Activated CD8-positive, alpha-beta T cell treated with anti-CD3 and anti-CD28 coated beads, Interleukin-2, amount 10 ng/mL, durations not matched to agents 7 days and 5 days (primary cell): ENCODE results near the gene MEGF8. TPM values are rescaled to one million over a fixed set of nuclear protein-coding genes. Genes with fewer than 3 reads are reported as not detected.
A peak's percentile ranks its signal among the peaks of the same experiment; 100 is the strongest.

Source experiments
- ATAC-seq: fragments of 150-1000 bp; cut with Tn5 transposase; one replicate; pipeline ENCODE4 v1.10.0; 2021; ENCODE audit warnings: moderate library complexity
- CTCF ChIA-PET: fragments of 350-600 bp; sonication (Branson Sonifier 250); formaldehyde crosslinking; loops from one replicate; lab custom pipeline; 2021; ENCODE audit warnings: antibody characterized with exemption; lab: Charles Lee
- POLR2A ChIA-PET: fragments of 350-600 bp; sonication (Branson Sonifier 250); formaldehyde crosslinking; loops from one replicate; lab custom pipeline; 2021; ENCODE audit warnings: antibody characterized with exemption; lab: Charles Lee
- DNase-seq: peaks from one replicate; pipeline ENCODE4 v3.0.0-alpha.2; 2020
- H3K27ac Mint-ChIP-seq: one replicate; pipeline ENCODE4 v1.8.0; 2021; ENCODE audit warnings: mild to moderate bottlenecking, mixed read lengths
- H3K27me3 Mint-ChIP-seq: one replicate; pipeline ENCODE4 v1.8.0; 2021; ENCODE audit warnings: low read depth, mixed read lengths
- H3K36me3 Mint-ChIP-seq: one replicate; pipeline ENCODE4 v1.8.0; 2021; ENCODE audit warnings: low read depth, mixed read lengths
- H3K4me1 Mint-ChIP-seq: one replicate; pipeline ENCODE4 v1.8.0; 2021; ENCODE audit warnings: low read depth, mixed read lengths
- H3K4me3 Mint-ChIP-seq: one replicate; pipeline ENCODE4 v1.8.0; 2021; ENCODE audit warnings: mild to moderate bottlenecking, mixed read lengths
- H3K9me3 Mint-ChIP-seq: one replicate; pipeline ENCODE4 v1.8.0; 2022; ENCODE audit warnings: mixed read lengths; ENCODE audit not compliant: insufficient read depth
- total RNA-seq, 2 experiments: library from RNA; stranded (reverse); gene quantifications; one replicate each; pipeline ENCODE4 v1.2.3, GENCODE V29; 2021

MEGF8 gene
- total RNA-seq, 2 experiments from 2014 or later = 5.0 to 5.9 TPM

DNA sequence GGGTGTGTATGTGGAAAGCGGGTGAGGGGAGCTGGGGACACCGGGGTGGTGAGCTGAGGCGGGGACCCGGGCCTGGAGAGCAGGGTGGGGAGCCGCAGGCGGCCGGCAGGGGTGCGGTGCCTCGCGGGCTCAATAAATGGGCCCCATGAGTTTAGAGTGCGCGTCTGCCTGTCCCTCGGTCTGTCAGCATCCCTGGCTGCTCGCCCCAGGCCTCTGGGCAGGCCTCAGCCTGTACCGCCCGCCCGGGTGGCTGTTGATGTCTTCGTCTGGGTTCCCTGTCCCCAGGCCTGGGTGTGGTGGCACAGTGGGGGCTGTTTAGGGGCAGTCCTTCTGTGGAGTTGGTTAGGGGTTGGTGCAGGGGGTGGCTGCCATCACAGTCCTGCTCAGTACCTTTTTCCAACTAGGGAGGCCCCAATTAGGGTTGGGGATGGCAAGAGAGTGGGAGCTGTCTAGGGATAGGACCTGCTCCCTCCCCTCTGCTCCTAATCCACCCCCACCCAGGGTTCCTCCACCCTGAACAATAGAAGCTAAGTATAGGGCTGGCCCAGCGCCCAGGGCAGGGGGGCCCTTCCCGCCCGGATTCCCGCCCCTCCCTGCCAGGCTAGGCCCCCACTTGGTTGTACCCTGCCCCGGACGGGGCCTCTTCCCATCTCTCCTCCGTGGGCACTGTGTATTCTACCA, 44.1 kb upstream of the MEGF8 start:
- ChIA-PET CTCF (interaction anchor here (0.9 to 3.5 kb wide), 5 partner anchors 11 to 172 kb away, joined by 3 to 60 read pairs (median 7); partner anchors contain the start of genes CIC and GSK3A), POLR2A (interaction anchor here (0.6 to 2.5 kb wide), 8 partner anchors 11 to 152 kb away, joined by 3 to 33 read pairs (median 4); partner anchors contain the start of genes CIC, PAFAH1B3 and PRR19)
- Mint-ChIP-seq H3K4me1 (peaks cover 63% of the 10 kb centered on the region), H3K36me3 (peaks cover 10% of the 10 kb centered on the region), H3K9me3 (no peaks in the 10 kb centered on the region), H3K4me3 (no peak overlapping the region), H3K27me3 (no peaks in the 10 kb centered on the region), H3K27ac (no peak overlapping the region)
- no peak for DNase-seq
- ATAC-seq = no peak

DNA sequence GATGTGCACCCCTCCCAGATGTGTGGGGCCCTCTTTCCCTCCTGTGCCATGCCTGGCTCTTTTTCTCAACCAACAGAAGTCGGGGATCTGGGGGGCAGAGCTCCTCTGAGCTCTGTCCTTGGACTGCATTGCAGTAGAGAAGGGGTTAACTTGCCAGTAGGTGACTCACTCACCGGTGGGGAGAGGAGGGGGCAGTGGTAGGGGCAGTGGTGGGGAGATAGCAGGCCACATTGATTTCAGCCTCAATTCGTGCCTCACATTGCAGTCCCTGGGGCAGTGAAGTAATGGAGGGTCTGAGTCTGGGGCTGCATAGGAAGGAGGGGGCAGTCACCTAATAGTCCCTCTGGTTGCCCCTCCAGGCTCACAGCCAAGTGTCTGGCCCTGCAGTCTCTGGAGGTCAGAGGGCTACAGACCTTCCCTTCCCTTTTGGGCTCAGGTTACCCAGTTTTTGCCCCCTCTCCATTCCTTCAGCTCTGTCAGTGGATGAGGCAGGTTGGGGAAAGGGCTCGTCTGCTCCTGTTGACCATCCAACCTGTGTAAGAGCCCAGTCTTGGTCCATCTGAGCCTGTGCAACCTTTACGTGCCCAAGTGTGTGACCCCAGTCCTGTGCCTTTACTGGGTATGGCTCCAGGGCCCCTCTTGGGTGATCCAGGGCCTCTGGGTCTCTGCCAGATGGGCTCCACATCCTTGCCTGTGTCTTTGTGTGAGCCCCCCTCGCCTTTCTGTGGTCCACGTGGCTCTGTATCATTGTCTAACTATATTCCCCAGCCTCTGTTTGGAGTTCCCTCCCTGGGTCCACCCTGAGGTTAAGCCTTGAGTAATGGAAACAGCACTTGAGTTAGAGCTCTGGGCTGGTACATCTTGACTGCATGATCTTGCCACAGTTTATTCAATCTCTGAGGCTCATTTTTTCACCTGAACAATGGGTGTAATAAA, 43.3 kb upstream of the MEGF8 start:
- peaks cover 55% of the 10 kb centered on the region for H3K4me1 Mint-ChIP-seq
- no peaks in the 10 kb centered on the region for H3K27me3 Mint-ChIP-seq
- H3K9me3 Mint-ChIP-seq = no peaks in the 10 kb centered on the region
- ChIA-PET POLR2A (interaction anchor here (0.6 to 2.0 kb wide), 9 partner anchors 12 to 153 kb away, joined by 3 to 11 read pairs (median 3); partner anchors contain the start of genes CIC, PAFAH1B3, PRR19 and ZNF526), CTCF (interaction anchor here (0.8 to 3.5 kb wide), 7 partner anchors 12 to 173 kb away, joined by 3 to 60 read pairs (median 4); partner anchors contain the start of genes CIC and GSK3A)
- no peak overlapping the region for H3K27ac Mint-ChIP-seq
- peaks cover 11% of the 10 kb centered on the region for H3K36me3 Mint-ChIP-seq
- ATAC-seq (no peak), DNase-seq (no peak)
- H3K4me3 Mint-ChIP-seq = no peak overlapping the region

DNA sequence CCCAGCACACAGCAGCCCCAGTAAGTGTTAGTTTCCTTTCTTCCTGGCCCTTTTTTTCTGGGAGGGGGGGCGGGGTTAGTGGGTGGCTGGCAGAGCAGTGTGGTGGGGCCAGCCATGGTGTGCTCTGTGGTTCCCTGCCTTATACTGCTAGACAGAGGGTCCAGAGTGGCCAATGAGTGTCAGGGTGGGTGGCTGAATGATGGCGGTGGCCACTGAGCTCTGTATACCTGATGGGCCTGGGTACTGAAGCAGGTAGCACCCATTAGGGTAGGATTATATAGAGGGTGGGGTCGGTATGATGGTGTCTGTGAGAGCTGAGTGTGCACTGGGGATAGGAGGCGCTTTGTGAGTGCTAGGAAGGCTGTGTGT, 42.6 kb upstream of the MEGF8 start:
- Mint-ChIP-seq H3K27ac (no peak overlapping the region), H3K36me3 (peaks cover 14% of the 10 kb centered on the region), H3K4me1 (peaks cover 49% of the 10 kb centered on the region), H3K4me3 (no peak overlapping the region), H3K27me3 (no peaks in the 10 kb centered on the region), H3K9me3 (no peaks in the 10 kb centered on the region)
- no peak for DNase-seq
- no peak for ATAC-seq
- CTCF ChIA-PET = interaction anchor here (0.8 to 1.9 kb wide), 4 partner anchors 13 to 150 kb away, joined by 3 to 8 read pairs (median 6); partner anchors contain the start of gene GSK3A
- POLR2A ChIA-PET = interaction anchor here (0.5 to 2.0 kb wide), 6 partner anchors 13 to 150 kb away, joined by 3 to 11 read pairs (median 3); partner anchors contain the start of genes CIC and ZNF526

DNA sequence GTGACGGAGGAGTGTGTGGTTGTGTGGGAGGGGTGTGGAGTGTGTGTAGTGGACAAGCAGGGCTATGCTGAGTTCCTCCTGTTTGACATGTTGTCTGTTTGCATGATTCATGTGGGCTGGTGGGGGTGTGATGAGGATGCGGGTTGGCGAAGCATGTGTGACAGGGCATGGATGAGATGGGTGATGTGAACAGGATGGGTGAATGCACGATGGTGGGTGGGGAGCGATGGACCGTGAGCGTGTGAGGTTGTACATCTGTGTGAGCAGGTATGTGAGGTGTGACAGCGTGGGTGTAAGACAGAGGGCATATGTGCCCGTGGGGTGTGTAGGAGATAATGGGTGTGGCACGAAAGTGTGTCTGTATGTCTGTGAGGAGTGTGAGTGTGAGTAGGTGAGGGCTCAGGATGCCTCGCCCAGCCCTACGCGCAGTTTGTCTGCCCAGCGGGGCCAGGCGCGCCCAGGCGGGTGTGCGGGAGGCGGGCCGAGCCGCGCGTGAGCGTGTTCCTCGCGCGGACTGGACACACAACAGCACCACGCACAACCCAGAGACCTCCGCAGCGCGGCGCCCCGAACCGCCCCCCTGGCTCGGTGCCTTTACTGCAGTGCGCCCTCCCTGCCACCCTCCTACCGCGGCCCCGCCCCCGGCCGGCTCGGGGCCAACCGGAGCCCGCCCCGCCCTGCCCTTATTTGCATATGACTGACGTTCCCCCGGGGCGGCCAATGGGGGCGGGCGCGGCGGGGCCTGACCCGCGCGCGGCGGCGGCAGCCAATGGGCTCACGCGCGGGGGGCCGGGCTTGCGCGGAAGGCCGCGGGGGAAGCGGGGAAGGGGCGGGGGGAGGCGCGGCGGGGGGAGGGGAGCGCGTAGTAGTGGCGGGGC, 42.0 kb upstream of the MEGF8 start:
- Mint-ChIP-seq H3K36me3 (peaks cover 15% of the 10 kb centered on the region), H3K27ac (no peak overlapping the region), H3K9me3 (no peaks in the 10 kb centered on the region), H3K4me3 (no peak overlapping the region), H3K27me3 (no peaks in the 10 kb centered on the region), H3K4me1 (peaks cover 45% of the 10 kb centered on the region)
- DNase-seq = peak; percentile 98
- ATAC-seq = peak; percentile 69
- ChIA-PET CTCF (interaction anchor here (0.8 to 1.9 kb wide), 4 partner anchors 13 to 150 kb away, joined by 3 to 8 read pairs (median 5); partner anchors contain the start of genes DEDD2 and GSK3A), POLR2A (interaction anchor here (0.5 to 2.0 kb wide), 6 partner anchors 13 to 64 kb away, joined by 3 to 11 read pairs (median 4); partner anchors contain the start of genes CIC and ZNF526)

DNA sequence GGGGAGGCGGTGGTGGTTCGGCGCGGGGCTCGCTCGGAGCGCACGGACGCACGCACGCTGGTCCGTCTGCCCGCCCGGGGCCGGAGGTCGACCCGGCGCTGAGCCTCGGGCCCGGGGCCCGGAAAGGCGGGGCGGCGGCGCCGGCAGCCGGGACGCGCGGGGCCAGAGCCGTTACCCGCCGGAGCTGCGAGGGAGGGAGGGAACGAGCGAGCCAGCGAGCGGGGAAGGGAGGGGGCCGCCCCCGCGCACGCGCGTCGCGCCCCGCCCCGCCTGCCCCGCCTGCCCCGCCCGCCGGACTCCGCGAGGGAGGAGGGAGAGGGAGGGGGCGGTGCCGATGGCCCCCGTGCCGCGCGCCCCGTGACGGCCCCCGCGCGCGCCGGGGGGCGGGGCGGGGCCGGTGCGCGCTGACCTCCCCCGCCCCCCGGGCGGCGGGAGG, 41.4 kb upstream of the MEGF8 start:
- H3K4me1 Mint-ChIP-seq = peaks cover 39% of the 10 kb centered on the region
- H3K36me3 Mint-ChIP-seq = peaks cover 14% of the 10 kb centered on the region
- H3K27me3 Mint-ChIP-seq = no peaks in the 10 kb centered on the region
- no peak overlapping the region for H3K4me3 Mint-ChIP-seq
- ATAC-seq = peak; percentile 40
- peak; percentile 85 for DNase-seq
- POLR2A ChIA-PET = interaction anchor here (0.5 to 1.9 kb wide), 5 partner anchors 14 to 85 kb away, joined by 3 to 5 read pairs (median 3); no protein-coding TSS in a partner anchor
- no peaks in the 10 kb centered on the region for H3K9me3 Mint-ChIP-seq
- CTCF ChIA-PET = interaction anchor here (0.8 to 2.4 kb wide), 6 partner anchors 12 to 151 kb away, joined by 3 to 13 read pairs (median 4); partner anchors contain the start of gene DEDD2
- H3K27ac Mint-ChIP-seq = no peak overlapping the region

DNA sequence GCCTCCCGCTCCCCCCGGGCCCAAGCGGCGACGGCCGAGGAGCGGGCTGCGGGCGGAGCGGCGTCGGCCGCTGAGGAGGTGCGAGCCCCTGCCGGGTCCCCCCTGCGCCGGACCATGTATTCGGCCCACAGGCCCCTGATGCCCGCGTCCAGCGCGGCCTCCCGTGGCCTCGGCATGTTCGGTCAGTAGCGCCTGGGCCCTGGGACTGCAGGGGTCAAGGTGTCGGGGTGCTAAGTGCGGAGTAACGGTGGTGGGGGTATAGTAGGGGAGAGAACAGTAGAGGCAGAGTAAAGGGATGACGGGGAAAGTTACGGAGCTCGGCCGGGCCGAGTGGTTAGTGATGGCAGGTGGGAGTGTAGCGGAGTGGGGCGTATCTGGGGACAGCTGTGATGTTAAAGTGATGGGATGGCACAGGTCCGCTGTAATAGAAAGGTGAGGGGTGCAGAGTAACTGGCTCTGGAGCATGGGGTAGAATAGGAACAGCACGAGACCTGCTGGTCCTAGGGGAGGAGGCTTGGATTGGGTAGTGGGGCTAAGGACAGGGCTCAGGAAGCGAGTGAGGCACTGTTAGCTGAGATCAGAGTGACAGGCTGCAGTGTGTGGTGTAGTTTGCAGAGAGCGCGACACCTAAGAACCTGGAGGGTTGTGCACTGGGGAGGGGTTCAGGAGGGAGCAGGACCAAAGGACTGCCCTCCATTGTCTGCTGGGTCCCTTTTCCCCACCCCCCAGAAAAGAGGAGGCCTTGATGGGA, 40.7 kb upstream of the MEGF8 start:
- peaks cover 32% of the 10 kb centered on the region for H3K4me1 Mint-ChIP-seq
- peak overlapping the region; percentile 79 for H3K4me3 Mint-ChIP-seq
- CTCF ChIA-PET = interaction anchor here (0.8 to 2.4 kb wide), 6 partner anchors 11 to 152 kb away, joined by 3 to 13 read pairs (median 4); partner anchors contain the start of gene DEDD2
- no peaks in the 10 kb centered on the region for H3K27me3 Mint-ChIP-seq
- peak; percentile 45 for DNase-seq
- peaks cover 13% of the 10 kb centered on the region for H3K36me3 Mint-ChIP-seq
- no peak for ATAC-seq
- peak overlapping the region; percentile 82 for H3K27ac Mint-ChIP-seq
- no peaks in the 10 kb centered on the region for H3K9me3 Mint-ChIP-seq
- POLR2A ChIA-PET = interaction anchor here (0.5 to 1.9 kb wide), 5 partner anchors 14 to 86 kb away, joined by 3 to 5 read pairs (median 3); no protein-coding TSS in a partner anchor

DNA sequence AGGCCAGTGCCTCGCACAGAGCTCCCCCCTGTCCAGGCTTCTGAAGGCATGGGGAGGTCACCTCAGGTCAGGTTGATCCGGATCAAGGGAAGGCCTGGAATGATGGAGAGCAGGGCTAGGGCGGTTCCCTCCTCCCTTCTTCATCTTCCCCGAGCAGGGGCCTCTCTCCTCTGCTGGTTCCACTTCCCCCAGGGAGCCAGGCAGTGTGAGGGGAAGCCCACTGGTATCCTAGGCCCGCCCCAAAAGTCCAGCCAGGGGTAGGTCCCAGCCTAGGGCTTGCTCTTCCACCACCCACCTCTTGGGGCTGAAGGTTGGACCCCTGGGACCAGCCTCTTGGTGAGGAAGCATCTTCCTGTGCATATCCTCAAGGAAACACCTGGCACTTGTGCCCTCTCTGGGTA, 39.9 kb upstream of the MEGF8 start:
- ChIA-PET POLR2A (interaction anchor here (1.3 to 1.9 kb wide), 2 partner anchors 13 to 15 kb away, joined by 4 to 5 read pairs; no protein-coding TSS in a partner anchor), CTCF (interaction anchor here (1.5 to 2.4 kb wide), 4 partner anchors 10 to 153 kb away, joined by 3 to 13 read pairs (median 4); partner anchors contain the start of gene DEDD2)
- peaks cover 32% of the 10 kb centered on the region for H3K4me1 Mint-ChIP-seq
- H3K9me3 Mint-ChIP-seq = no peaks in the 10 kb centered on the region
- H3K27ac Mint-ChIP-seq = peak overlapping the region; percentile 53
- no peak for DNase-seq
- H3K27me3 Mint-ChIP-seq = no peaks in the 10 kb centered on the region
- peak overlapping the region; percentile 79 for H3K4me3 Mint-ChIP-seq
- no peak for ATAC-seq
- H3K36me3 Mint-ChIP-seq = peaks cover 13% of the 10 kb centered on the region

DNA sequence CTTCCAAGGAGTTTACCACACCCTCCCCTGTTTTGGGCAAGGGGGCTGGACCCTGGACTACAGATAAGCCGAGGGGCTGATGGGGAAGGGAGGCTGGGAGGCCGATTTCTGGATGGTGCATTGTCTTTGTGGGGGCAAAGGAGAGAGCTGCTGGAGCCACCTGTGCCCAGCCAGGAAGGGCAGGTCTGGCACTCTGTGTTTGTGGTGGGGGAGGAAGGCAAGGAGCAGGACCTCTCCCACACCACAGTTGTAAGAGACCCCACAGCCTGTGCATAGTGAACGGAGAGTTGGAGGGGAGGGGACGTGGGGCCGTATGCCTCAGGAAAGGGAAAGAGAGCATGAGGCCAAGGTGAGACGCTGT, 39.5 kb upstream of the MEGF8 start:
- no peak for ATAC-seq
- H3K9me3 Mint-ChIP-seq = no peaks in the 10 kb centered on the region
- H3K4me1 Mint-ChIP-seq = peaks cover 32% of the 10 kb centered on the region
- H3K27ac Mint-ChIP-seq = peak overlapping the region; percentile 53
- H3K27me3 Mint-ChIP-seq = no peaks in the 10 kb centered on the region
- no peak for DNase-seq
- POLR2A ChIA-PET = no interaction called here
- CTCF ChIA-PET = interaction anchor here (1.7 to 2.4 kb wide), 2 partner anchors 10 to 69 kb away, joined by 3 to 13 read pairs; no protein-coding TSS in a partner anchor
- H3K4me3 Mint-ChIP-seq = peak overlapping the region; percentile 79
- peaks cover 13% of the 10 kb centered on the region for H3K36me3 Mint-ChIP-seq

DNA sequence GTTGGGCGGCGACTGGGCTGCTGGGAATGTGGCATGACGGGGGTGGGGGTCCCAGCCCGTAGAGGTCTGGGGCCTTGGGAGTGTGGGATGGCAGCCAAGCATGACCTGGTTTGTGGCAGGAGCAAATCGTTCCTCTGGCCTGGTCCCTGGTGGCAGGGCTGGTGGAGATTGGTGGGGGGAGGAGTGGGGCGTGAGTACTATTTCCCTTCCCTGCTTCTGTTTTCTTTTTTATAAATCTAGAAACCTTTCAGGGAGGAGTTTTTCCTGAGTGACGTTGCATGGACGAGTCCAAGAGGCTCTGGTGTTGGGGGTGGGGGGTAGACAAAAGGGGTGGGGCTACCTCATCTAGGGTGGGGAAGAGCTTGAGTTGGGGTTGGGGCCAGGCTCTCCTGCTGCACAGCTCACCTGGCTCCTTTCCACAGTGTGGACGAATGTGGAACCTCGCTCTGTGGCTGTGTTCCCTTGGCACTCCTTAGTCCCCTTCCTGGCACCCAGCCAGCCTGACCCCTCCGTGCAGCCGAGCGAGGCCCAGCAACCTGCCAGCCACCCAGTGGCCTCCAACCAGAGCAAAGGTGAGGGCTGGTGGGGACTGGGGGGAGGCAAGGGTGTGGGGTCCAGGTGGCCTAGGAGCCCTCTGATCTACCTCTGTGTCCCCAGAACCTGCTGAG, 39.0 kb upstream of the MEGF8 start:
- ChIA-PET POLR2A (no interaction called here), CTCF (interaction anchor here (1.6 to 2.4 kb wide), 2 partner anchors 9 to 10 kb away, joined by 4 to 13 read pairs; no protein-coding TSS in a partner anchor)
- H3K27me3 Mint-ChIP-seq = no peaks in the 10 kb centered on the region
- DNase-seq (no peak), ATAC-seq (no peak)
- H3K36me3 Mint-ChIP-seq = peaks cover 17% of the 10 kb centered on the region
- H3K4me3 Mint-ChIP-seq = peak overlapping the region; percentile 79
- H3K27ac Mint-ChIP-seq = peak overlapping the region; percentile 53
- H3K9me3 Mint-ChIP-seq = no peaks in the 10 kb centered on the region
- H3K4me1 Mint-ChIP-seq = peaks cover 28% of the 10 kb centered on the region
